Renal cortex interstitium (tissue), 11 donors: ENCODE data around the gene CTCF. TPM values are rescaled to one million over a fixed set of nuclear protein-coding genes. Genes with fewer than 3 reads are reported as not detected.

Source experiments
- DNase-seq, 11 donors: peaks; one replicate each; pipeline ENCODE4 v3.0.0-alpha.2; 2013; ENCODE audit warnings: low read depth in 9 of 11, low spot score in 4 of 11; ENCODE audit errors: extremely low read depth in 1 of 11
- polyA plus RNA-seq, 3 donors: library from polyadenylated mRNA; unstranded; fragments of 120-200 nt; gene quantifications; one replicate each; pipeline ENCODE4 v1.2.1, GENCODE V29; 2013; ENCODE audit not compliant: insufficient read length in 3 of 3

CTCF gene
- polyA plus RNA-seq, 3 donors: 72.5 to 88.2 (median 81.4) TPM

DNA sequence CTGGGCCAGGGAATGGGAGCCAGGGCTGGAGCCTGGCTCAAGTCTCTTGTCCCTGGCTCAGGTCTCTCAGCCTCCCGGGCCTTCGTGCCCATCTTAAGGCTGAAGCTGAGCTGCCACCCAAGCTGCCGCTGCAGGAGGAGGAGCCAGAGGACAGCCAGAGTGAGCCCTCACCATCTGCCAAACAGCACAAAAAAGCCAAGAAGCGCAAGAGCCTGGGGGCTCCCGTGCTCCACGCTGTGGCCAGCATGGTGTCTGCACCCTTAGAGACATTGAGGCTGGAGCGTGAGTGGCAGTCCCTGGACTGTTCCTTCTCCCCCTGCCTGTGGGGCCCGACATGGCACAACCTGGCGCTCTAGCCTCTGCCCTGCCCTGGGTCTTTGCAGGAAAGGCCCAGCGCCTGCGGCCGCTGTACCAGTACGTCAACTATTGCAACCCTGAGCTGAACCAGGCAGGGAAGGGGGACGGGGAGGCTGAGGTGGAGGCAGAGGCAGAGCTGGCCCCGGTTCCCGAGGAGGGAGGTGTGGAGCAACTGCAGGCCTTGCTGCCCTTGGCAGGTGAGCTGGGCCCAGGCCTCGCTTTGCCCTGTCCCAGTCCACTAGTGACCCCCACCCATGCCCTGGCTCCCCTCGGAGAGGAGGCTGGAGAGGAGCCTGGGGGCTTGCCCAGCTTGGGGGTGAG, 105.6 kb downstream of the CTCF start:
- peak; percentile 64 to 87 (median 79) for DNase-seq

- no peak for DNase-seq
These were observed 106.3 kb downstream of the CTCF start for GRCh38 chr16:67668495-67669157.

GRCh38 chr16:67669499-67670101, 107.3 kb downstream of the CTCF start:
- DNase-seq: no peak

DNA sequence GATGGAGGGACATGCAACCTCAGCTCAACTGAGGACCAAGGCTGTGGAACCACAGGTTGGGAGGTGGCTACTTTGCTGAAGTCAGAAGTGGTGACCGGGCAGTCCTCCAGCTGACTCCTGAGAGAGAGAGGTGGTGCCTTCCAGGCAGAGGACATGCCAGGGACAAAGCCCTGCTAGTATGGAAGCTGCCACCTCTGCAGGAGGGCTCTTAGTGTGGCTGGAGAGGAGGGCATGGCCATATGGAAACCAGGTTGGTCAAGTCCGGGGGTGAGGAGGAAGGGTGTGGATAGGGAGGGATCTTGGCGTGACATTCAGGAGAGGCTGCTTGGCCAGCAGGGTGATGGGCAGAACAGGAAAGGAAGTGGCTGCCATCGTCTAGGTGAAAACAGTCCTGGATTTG, 110.0 kb downstream of the CTCF start:
- no peak for DNase-seq

DNA sequence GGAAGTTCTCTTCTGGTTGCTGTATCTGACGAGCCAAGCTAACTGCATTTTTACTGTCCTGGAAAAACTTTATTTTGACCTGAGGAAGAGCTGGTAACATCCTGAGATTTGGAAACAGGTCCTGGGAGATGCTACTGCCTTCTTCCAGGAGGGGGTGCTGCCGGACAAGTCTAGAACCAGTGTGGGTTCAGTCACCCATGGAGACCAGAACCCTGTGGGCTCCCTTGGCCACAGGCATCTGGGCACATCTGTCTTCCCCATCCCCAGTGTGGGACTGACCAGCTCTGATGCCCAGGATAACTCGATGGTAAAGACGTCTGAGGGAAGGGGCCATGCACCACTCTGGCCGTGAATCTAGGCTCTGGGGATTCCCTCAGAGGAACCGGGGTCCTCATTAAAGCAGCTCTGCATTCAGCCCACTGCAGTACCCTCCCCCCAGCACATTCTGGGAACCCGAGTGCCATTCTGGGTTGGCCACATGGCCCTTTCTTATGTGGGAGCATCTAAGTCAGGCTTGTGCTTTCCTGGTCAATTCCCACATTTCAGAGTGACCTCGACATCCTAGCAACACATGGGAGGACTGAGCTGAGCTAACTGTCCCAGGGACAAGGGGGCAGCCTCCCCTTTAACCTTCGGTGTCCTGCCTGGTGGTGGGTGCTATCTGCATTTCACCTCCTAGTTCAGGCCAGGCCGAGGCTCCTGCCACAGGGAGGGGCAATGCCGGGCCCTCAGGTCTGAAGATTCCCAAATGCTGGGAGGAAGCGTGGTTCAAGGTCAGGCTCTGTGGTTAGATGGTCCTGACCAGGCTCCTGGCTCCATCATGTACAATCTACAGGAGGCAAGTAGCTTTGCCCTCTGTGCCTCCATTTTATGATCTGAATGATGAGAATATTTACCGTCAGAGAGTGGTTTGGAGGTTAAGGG, 110.7 kb downstream of the CTCF start:
- no peak for DNase-seq

DNA sequence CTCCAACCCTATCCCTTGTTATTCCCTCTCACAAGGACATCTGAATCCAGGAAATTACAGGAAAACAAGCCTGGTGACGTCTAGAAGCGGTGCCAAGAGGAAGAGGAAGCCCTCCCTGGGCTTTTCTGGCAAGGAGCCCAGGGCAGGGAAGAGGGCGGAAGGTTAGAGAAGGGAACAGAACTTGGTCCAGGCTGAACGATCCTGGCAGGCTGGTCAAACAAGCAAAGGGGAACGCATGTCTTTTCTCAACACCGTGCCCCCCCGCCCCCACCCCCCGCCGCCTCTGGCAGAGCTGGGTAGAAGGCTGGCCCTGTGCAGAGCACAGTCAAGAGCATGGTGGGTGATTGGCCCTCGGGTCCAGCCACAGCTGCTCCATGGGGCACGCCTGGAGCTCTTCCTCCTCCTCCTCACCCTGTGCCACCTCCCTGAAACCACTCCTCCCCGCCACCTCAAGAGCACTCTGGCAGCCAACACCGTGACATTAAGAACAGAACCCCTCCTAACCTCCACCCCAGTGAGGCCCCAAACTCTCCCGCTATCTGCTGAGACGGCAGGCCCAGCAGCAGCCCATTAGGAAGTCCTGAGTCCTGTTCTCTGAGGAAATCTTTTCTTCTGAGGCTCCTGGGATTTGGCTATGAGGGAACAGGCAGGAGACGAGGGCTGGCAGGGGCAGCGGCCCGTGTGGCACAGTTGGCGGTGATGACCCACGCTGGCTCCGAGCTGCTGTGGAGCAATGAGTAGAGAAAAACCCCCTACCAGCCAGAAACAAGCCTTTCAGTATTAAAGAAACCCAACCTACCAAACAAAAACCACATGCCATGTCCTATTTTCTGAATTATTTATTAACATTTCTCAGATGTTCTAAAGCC, 111.6 kb downstream of the CTCF start:
- DNase-seq: no peak

GRCh38 chr16:67674851-67675578, 112.7 kb downstream of the CTCF start:
- DNase-seq: no peak

GRCh38 chr16:67675579-67675935, 113.2 kb downstream of the CTCF start:
- no peak for DNase-seq

DNA sequence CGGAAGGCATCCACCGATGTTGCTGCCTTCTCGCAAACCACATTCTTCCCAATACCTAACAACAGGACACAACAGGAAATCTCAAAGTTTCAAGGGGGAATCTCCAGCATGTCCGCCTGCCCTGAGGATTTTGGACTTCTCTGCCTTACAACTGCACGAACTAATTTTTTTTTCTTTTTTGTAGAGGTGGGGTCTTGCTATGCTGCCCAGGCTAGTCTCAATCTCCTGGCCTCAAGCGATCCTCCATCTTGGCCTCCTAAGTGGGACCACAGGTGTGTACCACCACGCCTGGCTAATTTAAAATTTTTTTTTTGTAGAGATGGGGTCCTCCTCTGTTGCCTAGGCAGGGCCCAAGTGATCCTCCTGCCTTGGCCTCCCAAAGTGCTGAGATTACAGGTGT, 113.7 kb downstream of the CTCF start:
- DNase-seq: no peak

- DNase-seq: no peak
These were observed 114.2 kb downstream of the CTCF start for GRCh38 chr16:67676516-67676915.

GRCh38 chr16:67676939-67677338, 114.6 kb downstream of the CTCF start:
- DNase-seq: no peak

DNA sequence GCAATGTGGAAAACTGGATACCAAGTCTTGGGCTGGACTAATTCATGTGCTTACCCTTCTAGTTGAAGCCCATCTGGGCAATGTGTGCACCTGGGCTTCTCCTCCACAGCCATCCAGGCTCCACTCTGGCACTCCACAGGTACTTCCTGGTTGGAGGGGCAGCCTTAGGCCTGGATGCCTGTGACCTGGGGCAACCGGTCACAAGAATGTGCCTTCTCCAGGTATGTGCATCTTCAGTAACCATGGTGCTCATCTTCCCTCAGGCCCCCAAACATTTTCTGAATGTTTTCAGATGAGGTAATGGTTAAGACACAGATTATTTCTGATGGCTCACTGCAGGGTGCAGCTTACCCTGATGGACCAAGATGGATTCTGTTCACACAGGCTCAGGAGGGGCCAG, 115.4 kb downstream of the CTCF start:
- DNase-seq: no peak

- no peak for DNase-seq
These were observed 116.2 kb downstream of the CTCF start for GRCh38 chr16:67678354-67679023.

GRCh38 chr16:67679935-67680897, 117.9 kb downstream of the CTCF start:
- no peak for DNase-seq

DNA sequence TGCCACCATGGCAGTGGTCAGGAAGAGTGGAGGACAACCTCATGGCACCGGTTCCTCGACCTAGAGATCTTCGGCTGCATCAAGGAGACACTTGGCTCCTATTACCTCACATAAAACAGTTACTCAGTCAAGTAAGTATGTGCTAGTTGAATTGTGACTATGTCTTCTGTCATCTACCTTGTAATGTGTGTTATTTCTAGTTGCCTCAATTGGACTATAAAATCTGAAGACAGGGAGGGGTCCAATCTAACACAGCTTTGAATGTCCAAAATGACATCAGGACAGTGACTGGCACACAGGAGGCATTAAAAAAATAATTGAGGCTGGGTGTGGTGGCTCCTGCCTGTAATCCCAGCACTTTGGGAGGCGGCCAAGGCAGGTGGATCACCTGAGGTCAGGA, 121.4 kb downstream of the CTCF start:
- no peak for DNase-seq

DNA sequence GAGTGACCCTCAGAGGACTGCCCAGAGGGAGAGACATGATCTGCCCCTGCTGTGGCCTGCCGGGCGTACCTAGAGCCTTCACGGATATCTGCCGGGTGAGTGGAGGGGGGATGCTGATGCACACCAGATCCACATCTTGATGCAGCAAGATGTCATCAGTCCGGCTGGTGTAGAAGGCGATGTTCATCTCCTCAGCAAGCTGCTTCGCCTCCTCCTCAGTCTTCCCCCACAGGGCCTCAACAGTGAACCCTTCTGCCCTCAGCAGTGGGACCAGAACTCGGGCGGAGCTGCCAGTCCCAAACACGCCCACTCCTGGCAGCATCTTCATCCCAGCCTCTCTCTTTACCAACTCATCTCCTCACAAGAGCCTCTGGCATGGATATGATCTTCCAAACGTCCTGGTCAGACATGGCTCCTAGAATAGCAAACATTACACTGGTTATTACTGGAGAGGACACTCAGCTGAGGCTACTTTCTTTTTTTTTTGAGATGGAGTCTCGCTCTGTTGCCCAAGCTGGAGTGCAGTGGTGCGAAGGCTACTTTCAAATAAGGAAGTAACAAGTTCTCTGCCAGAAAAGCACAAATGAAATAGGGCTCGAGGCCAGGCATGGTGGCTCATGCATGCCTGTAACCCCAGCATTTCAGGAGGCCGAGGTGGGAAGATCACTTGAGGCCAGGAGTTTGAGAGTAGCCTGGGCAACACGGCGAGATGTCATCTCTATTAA, 123.2 kb downstream of the CTCF start:
- DNase-seq: no peak
